Stomach (tissue), 9 donors: ENCODE measurements around the gene ALDH18A1. TPM values are rescaled to one million over a fixed set of nuclear protein-coding genes. Genes with fewer than 3 reads are reported as not detected.

Experiments used
- DNase-seq, 2 donors: peaks; one replicate each; pipeline versions ENCODE4 v3.0.0 to v3.0.0-alpha.2; 2013 to 2019
- H3K27ac ChIP-seq, 5 donors: fragments of 200-600 bp in 4 of 5; sonication (generic) in 4 of 5; one replicate each; pipeline ENCODE4 v1.5.1; 2013 to 2019; ENCODE audit warnings: mild to moderate bottlenecking in 1 of 5, moderate library complexity in 1 of 5
- H3K27me3 ChIP-seq, 3 donors: fragments of 200-600 bp; sonication (generic); one replicate each; pipeline ENCODE4 v1.5.1; 2017 to 2019; ENCODE audit warnings: mixed run types in 1 of 3
- H3K36me3 ChIP-seq, 4 donors: fragments of 200-600 bp; sonication (generic); 1 replicate in 3 of 4; 2 replicates in 1 of 4; pipeline ENCODE4 v1.5.1; 2016 to 2019
- H3K4me1 ChIP-seq, 4 donors: fragments of 200-600 bp; sonication (generic); one replicate each; pipeline ENCODE4 v1.5.1; 2016 to 2019
- H3K4me3 ChIP-seq, 4 donors: fragments of 200-600 bp; sonication (generic) in 3 of 4; one replicate each; pipeline ENCODE4 v1.5.1; 2016 to 2019; ENCODE audit warnings: mild to moderate bottlenecking in 1 of 4
- H3K9me3 ChIP-seq, 4 donors: fragments of 200-600 bp; sonication (generic); one replicate each; pipeline ENCODE4 v1.5.1; 2016 to 2019
- CTCF ChIP-seq, 7 experiments: fragments of 450-650 bp in 4 of 7; fragments of 200-600 bp in 3 of 7; sonication (generic) in 3 of 7; IDR thresholded peaks; one replicate each; pipeline ENCODE4 v1.5.1; 2016 to 2019; ENCODE audit warnings: antibody characterized with exemption in 7 of 7, control low read depth in 2 of 7, mild to moderate bottlenecking in 1 of 7
- EP300 ChIP-seq: sonication (generic); formaldehyde crosslinking; IDR thresholded peaks from one replicate; pipeline ENCODE4 v1.6.1; 2017; ENCODE audit warnings: antibody characterized with exemption
- POLR2A ChIP-seq, 4 donors: fragments of 450-650 bp; IDR thresholded peaks; one replicate each; pipeline ENCODE4 v1.6.1; 2016; ENCODE audit warnings: antibody characterized with exemption in 4 of 4, control low read depth in 2 of 4, mild to moderate bottlenecking in 1 of 4, moderate library complexity in 1 of 4
- POLR2AphosphoS5 ChIP-seq, 3 donors: sonication (generic); formaldehyde crosslinking; IDR thresholded peaks; one replicate each; pipeline ENCODE4 v1.6.1; 2016; ENCODE audit warnings: antibody characterized with exemption in 3 of 3
- WGBS, 5 donors: extraction: QIAGEN DNeasy Blood & Tissue Kit in 3 of 5; methylation state at CpG; one replicate each; pipeline versions ENCODE4 v1.1.5 to v1.1.7; 2013 to 2018; 5-methylcytosine and 5-hydroxymethylcytosine counted together
- intact Hi-C: fragments of 100-400 bp; cut with DNase I; formaldehyde crosslinking; loops from one replicate; pipeline ENCODE4 v1.15.1; 2023; ENCODE audit warnings: low total_unique reads
- polyA plus RNA-seq, 3 donors: library from polyadenylated mRNA; stranded (reverse); fragments of 200-250 nt; gene quantifications; one replicate each; pipeline ENCODE4 v1.2.3, GENCODE V29; 2013
- total RNA-seq, 5 donors: library from RNA; depleted of rRNA; stranded (reverse); fragments of >200 nt; gene quantifications; one replicate each; pipeline versions ENCODE4 v1.1.0 to v1.2.3, GENCODE V29; 2014 to 2016
- donor health status: healthy with polysubstance abuse.
- donor health status: Bipolar disorder and iron deficiency.
- donor health status: healthy.

ALDH18A1 gene
- total and polyA plus RNA-seq, 8 donors = 11.3 to 87.6 (median 27.5) TPM

GRCh38 chr10:95637911-95638310, 18.6 kb downstream of the ALDH18A1 start:
- intact Hi-C loops = no loop called here
- WGBS, 5 donors = 88 to 100% (median 96%) methylated on average over 4 of the region's 4 CpGs
- H3K36me3 ChIP-seq = peaks cover 49 to 100% (median 96%) of the 10 kb centered on the region in 4 donors

GRCh38 chr10:95637140-95637539, 19.4 kb downstream of the ALDH18A1 start:
- intact Hi-C loops = no loop called here
- Histone ChIP-seq H3K27ac (no peak overlapping the region), H3K4me1 (no peaks in the 10 kb centered on the region), H3K36me3 (peaks cover 49 to 100% (median 96%) of the 10 kb centered on the region in 4 donors), H3K4me3 (no peak overlapping the region), H3K9me3 (no peaks in the 10 kb centered on the region), H3K27me3 (no peaks in the 10 kb centered on the region)
- WGBS, 5 donors = 89 to 97% (median 92%) methylated on average over 10 of the region's 10 CpGs
- TF ChIP-seq CTCF (IDR thresholded peaks at IDR 0.05) (no peak), EP300 (no peak), POLR2AphosphoS5 (IDR thresholded peaks at IDR 0.05) (no peak), POLR2A (IDR thresholded peaks at IDR 0.05) (no peak)
- DNase-seq = no peak

More at GRCh38 chr10:95637911-95638310, 18.6 kb downstream of the ALDH18A1 start:
- TF ChIP-seq EP300 (no peak), POLR2A (IDR thresholded peaks at IDR 0.05) (no peak), CTCF (IDR thresholded peaks at IDR 0.05) (no peak), POLR2AphosphoS5 (IDR thresholded peaks at IDR 0.05) (no peak)
- Histone ChIP-seq H3K27me3 (no peaks in the 10 kb centered on the region), H3K9me3 (no peaks in the 10 kb centered on the region), H3K27ac (no peak overlapping the region), H3K4me3 (no peak overlapping the region), H3K4me1 (no peaks in the 10 kb centered on the region)
- DNase-seq = no peak

- H3K27me3 ChIP-seq = no peaks in the 10 kb centered on the region
- H3K36me3 ChIP-seq = peaks cover 39 to 100% (median 96%) of the 10 kb centered on the region in 4 donors
- no peak for TF ChIP-seq POLR2A (IDR thresholded peaks at IDR 0.05)
- TF ChIP-seq POLR2AphosphoS5 (IDR thresholded peaks at IDR 0.05) = no peak
- TF ChIP-seq CTCF (IDR thresholded peaks at IDR 0.05) = no peak
- TF ChIP-seq EP300 = no peak
- no peaks in the 10 kb centered on the region for H3K9me3 ChIP-seq
- no peak overlapping the region for H3K27ac ChIP-seq
- H3K4me3 ChIP-seq = no peak overlapping the region
- H3K4me1 ChIP-seq = no peaks in the 10 kb centered on the region
- intact Hi-C loops = no loop called here
- DNase-seq = no peak
- 69 to 89% (median 78%) methylated on average over 2 of the region's 2 CpGs for WGBS, 5 donors
Observed at GRCh38 chr10:95635319-95635733, 21.2 kb downstream of the ALDH18A1 start.

GRCh38 chr10:95628786-95629185, 27.7 kb downstream of the ALDH18A1 start:
- intact Hi-C loops = no loop called here
- Histone ChIP-seq H3K27ac (peak overlapping the region in 1 of 5 donors; percentile 24), H3K9me3 (no peaks in the 10 kb centered on the region), H3K4me3 (no peak overlapping the region), H3K27me3 (no peaks in the 10 kb centered on the region), H3K36me3 (peaks cover 43 to 100% (median 99%) of the 10 kb centered on the region in 4 donors), H3K4me1 (no peaks in the 10 kb centered on the region)
- peak in 1 of 2 donors; percentile 62 for DNase-seq
- no peak for TF ChIP-seq POLR2AphosphoS5 (IDR thresholded peaks at IDR 0.05)
- TF ChIP-seq CTCF (IDR thresholded peaks at IDR 0.05) = no peak
- TF ChIP-seq EP300 = no peak
- TF ChIP-seq POLR2A (IDR thresholded peaks at IDR 0.05) = no peak
- WGBS, 5 donors = 70 to 86% (median 74%) methylated on average over 1 of the region's 1 CpG
